Adrenal gland (tissue), 12 donors: ENCODE data around the gene FHDC1. TPM values are rescaled to one million over a fixed set of nuclear protein-coding genes. Genes with fewer than 3 reads are reported as not detected.

Source experiments
- DNase-seq, 7 donors: peaks; one replicate each; pipeline ENCODE4 v3.0.0-alpha.2; 2019 to 2020
- H3K27ac ChIP-seq, 5 donors: fragments of 200-600 bp; sonication (generic) in 4 of 5; 1 replicate in 3 of 5; 2 replicates in 2 of 5; pipeline versions ENCODE4 v1.5.1 to v1.8.0; 2016 to 2020; ENCODE audit warnings: mild to moderate bottlenecking in 1 of 5
- H3K27me3 ChIP-seq: fragments of 200-600 bp; 2 replicates; pipeline ENCODE4 v1.8.0; 2021
- H3K36me3 ChIP-seq, 2 donors: fragments of 200-600 bp; replicated peaks in 1 of 2; 1 replicate in 1 of 2; 2 replicates in 1 of 2; pipeline versions ENCODE4 v1.5.1 to v1.8.0; 2018 to 2022
- H3K4me1 ChIP-seq, 2 donors: fragments of 200-600 bp; replicated peaks in 1 of 2; 1 replicate in 1 of 2; 2 replicates in 1 of 2; pipeline versions ENCODE4 v1.5.1 to v1.8.0; 2018 to 2021
- H3K4me3 ChIP-seq, 4 donors: fragments of 200-600 bp; sonication (generic) in 3 of 4; one replicate each; pipeline ENCODE4 v1.5.1; 2016 to 2018
- H3K9me3 ChIP-seq, 3 donors: fragments of 200-600 bp; sonication (generic) in 1 of 3; replicated peaks in 1 of 3; 1 replicate in 2 of 3; 2 replicates in 1 of 3; pipeline versions ENCODE4 v1.5.1 to v1.8.0; 2016 to 2021
- POLR2A ChIP-seq, 2 donors: fragments of 450-650 bp; IDR thresholded peaks; one replicate each; pipeline ENCODE4 v1.6.1; 2017; ENCODE audit warnings: antibody characterized with exemption in 2 of 2, mild to moderate bottlenecking in 2 of 2, moderate library complexity in 1 of 2
- WGBS, 4 donors: extraction: QIAGEN DNeasy Blood & Tissue Kit in 2 of 4; methylation state at CpG; one replicate each; pipeline versions ENCODE4 v1.1.5 to v1.1.7; 2013 to 2017; 5-methylcytosine and 5-hydroxymethylcytosine counted together
- intact Hi-C, 2 donors: fragments of 100-400 bp; cut with DNase I; formaldehyde crosslinking; loops; one replicate each; pipeline versions ENCODE4 v1.14.1 to v1.15.0; 2022 to 2023
- polyA plus RNA-seq, 3 donors: library from polyadenylated mRNA; stranded (reverse); fragments of 200-250 nt in 2 of 3; fragments of 350-450 nt in 1 of 3; fragmentation: Illumina TruSeq in 1 of 3; extraction: RNeasy Lipid Tissue Mini Kit (QIAGEN cat#74804) in 1 of 3; gene quantifications; one replicate each; pipeline ENCODE4 v1.2.3, GENCODE V29; 2013 to 2014
- total RNA-seq, 9 donors: library from RNA; depleted of rRNA in 4 of 9; stranded (reverse); fragments of >200 nt in 4 of 9; fragments of 120-200 nt in 1 of 9; fragmentation: NEBNext Ultra II Directional in 1 of 9; extraction: Animal tissue kit (Norgen Biotek cat#: 25700) in 1 of 9; gene quantifications; one replicate each; pipeline versions ENCODE4 v1.1.0 to v1.2.4, GENCODE V29; 2013 to 2023
- TF ChIP-seq, protein P1 (sequence below), 6 experiments: fragments of 450-650 bp in 4 of 6; fragments of 200-600 bp in 2 of 6; sonication (generic) in 1 of 6; IDR thresholded peaks; 1 replicate in 5 of 6; 2 replicates in 1 of 6; pipeline versions ENCODE4 v1.5.1 to v1.8.0; 2016 to 2021; ENCODE audit warnings: antibody characterized with exemption in 6 of 6, mild to moderate bottlenecking in 2 of 6, moderate library complexity in 1 of 6
- donor health status: healthy with polysubstance abuse.
- donor health status: Bipolar disorder and iron deficiency.
- donor health status: DM: yes; HTN: yes; CAD: no.
- donor health status: DM: no; HTN: no; CAD: no.
- donor health status: DM: no; HTN: no; CAD: no.
- donor health status: DM: yes; HTN: yes; CAD: no.

FHDC1 gene
- total and polyA plus RNA-seq, 12 donors, result 0.09 to 1.2 (median 0.36) TPM

DNA sequence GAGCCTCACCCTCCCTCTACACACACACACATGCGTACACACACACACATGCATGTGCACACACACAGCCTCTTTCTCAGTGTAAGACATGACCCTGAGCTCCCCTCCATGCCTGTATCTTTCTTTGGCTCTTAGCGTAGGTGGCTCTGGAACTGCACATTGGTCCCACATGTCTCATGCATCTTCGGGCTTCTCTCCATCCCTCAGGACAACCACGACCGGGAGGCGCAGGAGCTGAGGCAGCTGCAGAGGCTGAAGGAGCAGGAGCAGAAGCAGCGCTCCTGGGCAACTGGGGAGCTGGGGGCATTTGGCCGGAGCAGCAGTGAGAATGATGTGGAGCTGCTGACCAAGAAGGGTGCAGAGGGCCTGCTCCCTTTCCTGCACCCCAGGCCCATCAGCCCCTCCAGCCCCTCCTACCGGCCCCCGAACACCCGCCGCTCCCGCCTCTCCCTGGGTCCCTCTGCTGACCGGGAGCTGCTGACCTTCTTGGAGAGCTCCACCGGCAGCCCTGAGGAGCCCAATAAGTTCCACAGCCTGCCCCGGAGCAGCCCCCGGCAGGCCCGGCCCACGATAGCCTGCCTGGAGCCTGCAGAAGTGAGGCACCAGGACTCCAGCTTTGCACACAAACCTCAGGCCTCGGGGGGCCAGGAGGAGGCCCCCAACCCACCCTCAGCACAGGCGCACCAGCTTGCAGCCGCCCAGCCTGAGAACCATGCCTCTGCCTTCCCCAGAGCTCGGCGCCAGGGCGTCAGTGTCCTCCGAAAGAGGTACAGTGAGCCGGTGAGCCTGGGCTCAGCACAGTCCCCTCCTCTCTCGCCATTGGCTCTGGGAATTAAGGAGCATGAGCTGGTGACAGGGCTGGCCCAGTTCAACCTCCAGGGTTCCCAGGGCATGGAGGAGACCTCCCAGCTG is 38.6 kb downstream of the FHDC1 start:
- TF ChIP-seq, protein P1, sequence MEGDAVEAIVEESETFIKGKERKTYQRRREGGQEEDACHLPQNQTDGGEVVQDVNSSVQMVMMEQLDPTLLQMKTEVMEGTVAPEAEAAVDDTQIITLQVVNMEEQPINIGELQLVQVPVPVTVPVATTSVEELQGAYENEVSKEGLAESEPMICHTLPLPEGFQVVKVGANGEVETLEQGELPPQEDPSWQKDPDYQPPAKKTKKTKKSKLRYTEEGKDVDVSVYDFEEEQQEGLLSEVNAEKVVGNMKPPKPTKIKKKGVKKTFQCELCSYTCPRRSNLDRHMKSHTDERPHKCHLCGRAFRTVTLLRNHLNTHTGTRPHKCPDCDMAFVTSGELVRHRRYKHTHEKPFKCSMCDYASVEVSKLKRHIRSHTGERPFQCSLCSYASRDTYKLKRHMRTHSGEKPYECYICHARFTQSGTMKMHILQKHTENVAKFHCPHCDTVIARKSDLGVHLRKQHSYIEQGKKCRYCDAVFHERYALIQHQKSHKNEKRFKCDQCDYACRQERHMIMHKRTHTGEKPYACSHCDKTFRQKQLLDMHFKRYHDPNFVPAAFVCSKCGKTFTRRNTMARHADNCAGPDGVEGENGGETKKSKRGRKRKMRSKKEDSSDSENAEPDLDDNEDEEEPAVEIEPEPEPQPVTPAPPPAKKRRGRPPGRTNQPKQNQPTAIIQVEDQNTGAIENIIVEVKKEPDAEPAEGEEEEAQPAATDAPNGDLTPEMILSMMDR (IDR thresholded peaks at IDR 0.05), result no peak
- Histone ChIP-seq H3K9me3 (no peaks in the 10 kb centered on the region), H3K27me3 (no peaks in the 10 kb centered on the region), H3K4me1 (no peaks in the 10 kb centered on the region), H3K27ac (no peak overlapping the region), H3K36me3 (no peaks in the 10 kb centered on the region), H3K4me3 (no peak overlapping the region)
- WGBS, 4 donors, result 89 to 95% (median 92%) methylated on average over 16 to 27 of the region's 28 CpGs
- DNase-seq, result no peak
- intact Hi-C loops, result no loop called here

DNA sequence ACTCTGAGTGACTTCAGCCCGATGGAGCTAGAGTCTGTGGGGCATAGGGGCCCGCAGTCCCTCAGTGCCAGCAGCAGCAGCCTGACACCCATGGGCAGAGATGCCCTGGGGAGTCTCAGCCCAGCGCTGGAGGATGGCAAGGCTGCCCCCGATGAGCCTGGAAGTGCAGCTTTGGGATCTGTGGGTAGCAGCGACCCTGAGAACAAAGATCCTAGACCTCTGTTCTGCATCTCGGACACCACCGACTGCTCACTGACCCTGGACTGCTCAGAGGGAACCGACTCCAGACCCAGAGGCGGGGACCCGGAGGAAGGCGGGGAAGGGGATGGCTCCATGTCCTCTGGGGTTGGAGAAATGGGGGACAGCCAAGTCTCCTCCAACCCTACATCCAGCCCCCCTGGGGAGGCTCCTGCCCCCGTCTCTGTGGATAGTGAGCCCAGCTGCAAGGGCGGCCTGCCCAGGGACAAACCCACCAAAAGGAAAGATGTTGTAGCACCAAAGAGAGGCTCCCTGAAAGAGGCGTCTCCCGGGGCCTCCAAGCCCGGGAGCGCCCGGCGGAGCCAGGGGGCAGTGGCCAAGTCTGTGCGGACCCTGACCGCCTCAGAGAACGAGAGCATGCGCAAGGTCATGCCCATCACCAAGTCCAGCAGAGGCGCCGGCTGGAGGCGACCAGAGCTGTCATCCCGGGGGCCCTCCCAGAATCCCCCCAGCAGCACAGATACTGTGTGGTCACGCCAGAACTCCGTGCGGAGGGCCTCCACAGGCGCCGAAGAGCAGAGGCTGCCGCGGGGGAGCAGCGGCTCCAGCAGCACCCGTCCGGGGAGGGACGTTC is 39.5 kb downstream of the FHDC1 start:
- 87 to 94% (median 91%) methylated on average over 13 to 38 of the region's 38 CpGs for WGBS, 4 donors
- H3K27me3 ChIP-seq, result no peaks in the 10 kb centered on the region
- DNase-seq, result no peak
- no peaks in the 10 kb centered on the region for H3K9me3 ChIP-seq
- TF ChIP-seq, protein P1 (IDR thresholded peaks at IDR 0.05), result no peak
- no peak for TF ChIP-seq POLR2A (IDR thresholded peaks at IDR 0.05)
- no peaks in the 10 kb centered on the region for H3K36me3 ChIP-seq
- H3K27ac ChIP-seq, result no peak overlapping the region
- H3K4me1 ChIP-seq, result no peaks in the 10 kb centered on the region
- intact Hi-C loops, result no loop called here
- no peak overlapping the region for H3K4me3 ChIP-seq

DNA sequence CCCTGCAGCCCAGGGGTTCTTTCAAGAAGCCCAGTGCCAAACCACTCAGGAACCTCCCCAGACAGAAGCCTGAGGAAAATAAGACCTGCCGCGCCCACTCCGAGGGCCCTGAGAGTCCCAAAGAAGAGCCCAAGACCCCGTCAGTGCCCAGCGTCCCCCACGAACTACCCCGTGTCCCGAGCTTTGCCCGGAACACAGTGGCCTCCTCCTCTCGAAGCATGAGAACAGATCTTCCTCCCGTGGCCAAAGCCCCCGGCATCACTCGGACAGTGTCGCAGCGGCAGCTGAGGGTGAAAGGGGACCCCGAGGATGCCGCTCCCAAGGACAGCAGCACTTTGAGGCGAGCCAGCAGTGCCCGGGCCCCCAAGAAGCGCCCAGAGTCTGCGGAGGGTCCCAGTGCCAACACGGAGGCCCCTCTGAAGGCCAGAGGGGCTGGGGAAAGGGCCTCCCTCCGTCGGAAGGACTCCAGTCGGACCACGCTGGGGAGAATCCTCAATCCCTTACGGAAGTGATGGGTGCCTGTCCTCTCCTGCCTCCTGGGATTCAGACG is 40.2 kb downstream of the FHDC1 start:
- Histone ChIP-seq H3K36me3 (no peaks in the 10 kb centered on the region), H3K4me3 (no peak overlapping the region), H3K9me3 (no peaks in the 10 kb centered on the region), H3K27me3 (no peaks in the 10 kb centered on the region), H3K4me1 (no peaks in the 10 kb centered on the region), H3K27ac (no peak overlapping the region)
- DNase-seq, result peak in 1 of 7 donors; percentile 20
- WGBS, 4 donors, result 79 to 92% (median 87%) methylated on average over 5 to 28 of the region's 28 CpGs
- intact Hi-C loops, result no loop called here
- TF ChIP-seq, protein P1 (IDR thresholded peaks at IDR 0.05), result no peak
- no peak for TF ChIP-seq POLR2A (IDR thresholded peaks at IDR 0.05)

DNA sequence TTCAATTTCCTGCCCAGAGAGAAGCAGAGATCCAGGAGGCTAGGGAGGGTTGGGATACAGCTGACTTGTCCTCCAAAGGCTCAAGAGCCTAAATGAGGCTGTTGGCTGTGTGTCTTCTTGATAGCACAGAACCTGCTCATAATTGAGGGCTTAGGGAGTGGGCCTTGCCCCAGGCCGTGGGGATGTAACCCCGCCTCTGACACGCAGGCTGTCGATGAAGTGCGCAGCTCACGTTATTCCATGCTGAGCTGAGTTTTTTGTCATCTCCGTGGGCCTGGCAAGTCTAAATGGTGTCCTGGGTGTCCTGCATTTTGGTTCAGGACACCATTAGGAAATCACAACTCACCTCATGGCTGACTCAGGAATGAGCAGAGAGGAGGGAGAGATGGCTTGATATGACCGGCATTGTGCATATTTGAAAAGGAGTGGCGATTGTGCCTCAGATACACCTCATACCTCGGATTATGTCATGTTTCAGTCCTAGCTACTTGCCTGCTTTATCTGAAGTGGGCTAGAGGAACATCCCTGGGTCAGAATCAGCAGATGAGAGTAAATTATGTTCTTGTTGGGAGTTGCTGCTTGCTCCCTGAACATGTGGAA is 43.7 kb downstream of the FHDC1 start:
- Histone ChIP-seq H3K9me3 (no peaks in the 10 kb centered on the region), H3K27me3 (no peaks in the 10 kb centered on the region), H3K4me3 (no peak overlapping the region), H3K4me1 (no peaks in the 10 kb centered on the region), H3K36me3 (no peaks in the 10 kb centered on the region), H3K27ac (no peak overlapping the region)
- 85 to 90% (median 87%) methylated on average over 2 to 10 of the region's 10 CpGs for WGBS, 4 donors
- TF ChIP-seq, protein P1 (IDR thresholded peaks at IDR 0.05), result no peak
- no peak for TF ChIP-seq POLR2A (IDR thresholded peaks at IDR 0.05)
- DNase-seq, result no peak
- intact Hi-C loops, result no loop called here
